Tibial nerve (tissue), 3 donors: ENCODE measurements around the gene ZFYVE9.

Experiments
- POLR2A ChIP-seq, 2 donors: fragments of 450-650 bp; IDR thresholded peaks; one replicate each; pipeline ENCODE4 v1.6.1; 2017; ENCODE audit warnings: antibody characterized with exemption in 2 of 2, mild to moderate bottlenecking in 2 of 2, moderate library complexity in 2 of 2
- TF ChIP-seq, protein P1 (sequence below), 5 experiments: fragments of 200-600 bp in 3 of 5; fragments of 450-650 bp in 2 of 5; sonication (generic) in 3 of 5; IDR thresholded peaks; one replicate each; pipeline ENCODE4 v1.5.1; 2016 to 2019; ENCODE audit warnings: antibody characterized with exemption in 5 of 5, mild to moderate bottlenecking in 3 of 5, moderate library complexity in 2 of 5

DNA sequence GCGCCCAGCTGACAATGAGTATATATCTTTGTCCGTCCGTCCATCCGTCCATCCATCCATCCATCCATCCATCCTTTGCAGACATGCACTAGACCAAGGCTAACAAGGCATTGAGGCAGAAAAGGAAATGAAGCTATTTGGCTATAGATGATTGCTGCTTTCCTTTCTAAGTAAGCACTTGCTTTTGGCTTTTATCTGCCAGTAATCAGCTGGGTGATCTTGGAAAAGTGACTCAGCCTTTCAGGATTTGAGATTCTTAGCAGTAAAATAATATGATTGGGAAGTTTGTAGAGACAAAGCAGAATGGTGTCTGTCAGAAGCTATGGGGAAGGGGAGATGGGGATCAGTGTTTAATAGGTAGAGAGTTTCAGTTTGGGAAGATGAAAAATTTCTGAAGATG, 22.7 kb downstream of the ZFYVE9 start:
- TF ChIP-seq POLR2A (IDR thresholded peaks at IDR 0.05): no peak
- TF ChIP-seq, protein P1, sequence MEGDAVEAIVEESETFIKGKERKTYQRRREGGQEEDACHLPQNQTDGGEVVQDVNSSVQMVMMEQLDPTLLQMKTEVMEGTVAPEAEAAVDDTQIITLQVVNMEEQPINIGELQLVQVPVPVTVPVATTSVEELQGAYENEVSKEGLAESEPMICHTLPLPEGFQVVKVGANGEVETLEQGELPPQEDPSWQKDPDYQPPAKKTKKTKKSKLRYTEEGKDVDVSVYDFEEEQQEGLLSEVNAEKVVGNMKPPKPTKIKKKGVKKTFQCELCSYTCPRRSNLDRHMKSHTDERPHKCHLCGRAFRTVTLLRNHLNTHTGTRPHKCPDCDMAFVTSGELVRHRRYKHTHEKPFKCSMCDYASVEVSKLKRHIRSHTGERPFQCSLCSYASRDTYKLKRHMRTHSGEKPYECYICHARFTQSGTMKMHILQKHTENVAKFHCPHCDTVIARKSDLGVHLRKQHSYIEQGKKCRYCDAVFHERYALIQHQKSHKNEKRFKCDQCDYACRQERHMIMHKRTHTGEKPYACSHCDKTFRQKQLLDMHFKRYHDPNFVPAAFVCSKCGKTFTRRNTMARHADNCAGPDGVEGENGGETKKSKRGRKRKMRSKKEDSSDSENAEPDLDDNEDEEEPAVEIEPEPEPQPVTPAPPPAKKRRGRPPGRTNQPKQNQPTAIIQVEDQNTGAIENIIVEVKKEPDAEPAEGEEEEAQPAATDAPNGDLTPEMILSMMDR (IDR thresholded peaks at IDR 0.05): no peak
